A549 (cell line): ENCODE data around the gene GPRIN3. TPM values are rescaled to one million over a fixed set of nuclear protein-coding genes. Genes with fewer than 3 reads are reported as not detected.

Experiments used
- polyA plus RNA-seq, 4 experiments: library from polyadenylated mRNA; depleted of rRNA in 3 of 4; stranded (reverse); fragments of >200 nt; fragmentation: RNase III in 1 of 4; extraction: RNeasy Plus Mini Kit Qiagen cat#74134 plus additional on column Dnase treatment in 1 of 4; gene quantifications; 2 replicates in 3 of 4; 3 replicates in 1 of 4; pipeline ENCODE4 v1.2.3, GENCODE V29; 2011 to 2017

Gene GPRIN3
- polyA plus RNA-seq, 2 of the 4 experiments (the other 2 are of a cell fraction), result 6.8 to 18.7 TPM

Other genes starting within 250 kb of the GPRIN3 start
- gene TIGD2, start 196.3 kb downstream of the GPRIN3 start, polyA plus RNA-seq (2011; rRNA removed), result 8.8 and 10.7 TPM in 2 replicates
- 6.6 to 7.5 TPM (median 7.2 TPM) in 3 replicates for gene TIGD2, start 196.3 kb downstream of the GPRIN3 start, polyA plus RNA-seq (2017; fragmentation: RNase III; extraction: RNeasy Plus Mini Kit Qiagen cat#74134 plus additional on column Dnase treatment)